GM04503 (cell line): ENCODE data around the gene STARD9.
A peak's percentile ranks its signal among the peaks of the same experiment; 100 is the strongest.
"Not testable (repeated sequence)": the region's sequence is repeated elsewhere in the genome, so short reads cannot be mapped to it uniquely, and the experiment has no call there.

Experiments
- DNase-seq: peaks from one replicate; pipeline ENCODE4 v3.0.0-alpha.2; 2012; ENCODE audit warnings: low read depth

Gene STARD9

DNA sequence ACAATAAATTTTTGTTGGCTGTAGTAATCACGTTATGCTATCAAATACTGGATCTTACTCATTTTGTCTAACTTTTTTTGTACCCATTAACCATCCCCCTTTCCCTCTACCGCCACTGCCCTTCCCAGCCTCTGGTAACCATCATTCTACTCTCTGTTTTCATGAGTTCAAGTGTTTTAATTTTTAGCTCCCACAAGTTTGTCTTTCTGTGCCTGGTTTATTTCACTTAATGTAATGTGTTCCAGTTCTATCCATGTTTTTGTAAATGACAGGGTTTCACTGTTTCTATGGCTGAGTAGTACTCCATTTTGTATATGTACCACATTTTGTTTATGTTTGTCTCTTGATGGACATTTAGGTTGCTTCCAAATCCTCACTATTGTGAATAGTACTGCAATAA, 52.1 kb downstream of the STARD9 start:
- no peak for DNase-seq

DNA sequence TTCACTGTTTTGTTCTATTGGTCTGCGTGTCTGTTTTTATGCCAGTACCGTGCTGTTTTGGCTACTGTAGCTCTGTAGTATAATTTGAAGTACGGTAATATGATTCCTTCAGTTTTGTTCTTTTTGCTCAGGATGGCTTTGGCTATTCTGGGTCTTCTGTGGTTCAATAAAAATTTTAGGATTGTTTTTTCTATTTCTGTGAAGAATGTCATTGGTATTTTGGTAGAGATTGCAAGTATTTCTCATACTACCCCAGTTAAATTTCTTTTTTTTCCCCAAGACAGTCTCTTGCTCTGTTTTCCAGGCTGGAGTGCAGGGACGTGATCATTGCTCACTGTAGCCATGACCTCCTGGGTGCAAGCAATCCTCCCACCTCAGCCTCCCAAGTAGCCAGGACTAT, 53.4 kb downstream of the STARD9 start:
- no peak for DNase-seq

DNA sequence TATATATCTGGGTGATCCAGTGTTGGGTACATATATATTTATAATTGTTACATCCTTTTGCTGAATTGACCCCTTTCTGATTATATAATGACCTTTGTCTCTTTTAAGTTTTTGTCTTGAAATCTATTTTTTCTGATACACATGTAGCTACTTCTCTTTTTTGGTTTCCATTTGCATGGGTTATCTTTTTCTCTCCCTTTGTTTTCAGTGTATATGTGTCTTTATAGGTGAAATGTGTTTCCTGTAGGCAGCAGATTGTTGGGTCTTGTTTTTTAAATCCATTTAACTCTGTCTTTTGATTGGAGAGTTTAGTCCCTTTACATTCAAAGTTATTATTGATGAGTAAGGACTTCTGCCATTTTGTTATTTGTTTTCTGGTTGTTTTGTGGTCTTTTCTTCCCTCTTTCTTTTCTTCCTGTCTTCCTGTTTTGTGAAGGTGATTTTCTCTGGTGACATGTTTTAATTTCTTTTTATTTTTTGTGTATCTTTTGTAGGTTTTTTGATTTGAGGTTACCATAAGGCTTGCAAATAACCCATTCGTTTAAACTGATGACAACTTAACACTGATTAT, 56.8 kb downstream of the STARD9 start:
- no peak for DNase-seq

DNA sequence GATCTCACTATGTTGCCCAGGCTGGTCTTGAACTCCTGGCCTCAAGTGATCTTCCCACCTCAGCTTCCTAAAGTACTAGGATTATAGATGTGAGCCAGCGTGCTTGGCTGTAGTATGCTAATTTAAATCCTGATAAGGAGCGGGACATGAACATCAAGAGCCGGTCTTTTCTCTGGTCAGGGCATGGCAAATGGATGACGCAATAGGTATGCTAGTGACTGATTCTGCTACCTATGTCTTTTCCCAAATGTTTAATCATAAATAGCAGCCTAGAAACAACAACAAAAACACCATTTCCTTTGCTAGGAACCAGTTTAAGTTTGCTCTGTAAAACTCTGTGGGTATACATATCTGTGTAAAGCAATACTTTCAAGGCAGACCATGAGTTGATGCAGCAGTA, 64.7 kb downstream of the STARD9 start:
- no peak for DNase-seq

DNA sequence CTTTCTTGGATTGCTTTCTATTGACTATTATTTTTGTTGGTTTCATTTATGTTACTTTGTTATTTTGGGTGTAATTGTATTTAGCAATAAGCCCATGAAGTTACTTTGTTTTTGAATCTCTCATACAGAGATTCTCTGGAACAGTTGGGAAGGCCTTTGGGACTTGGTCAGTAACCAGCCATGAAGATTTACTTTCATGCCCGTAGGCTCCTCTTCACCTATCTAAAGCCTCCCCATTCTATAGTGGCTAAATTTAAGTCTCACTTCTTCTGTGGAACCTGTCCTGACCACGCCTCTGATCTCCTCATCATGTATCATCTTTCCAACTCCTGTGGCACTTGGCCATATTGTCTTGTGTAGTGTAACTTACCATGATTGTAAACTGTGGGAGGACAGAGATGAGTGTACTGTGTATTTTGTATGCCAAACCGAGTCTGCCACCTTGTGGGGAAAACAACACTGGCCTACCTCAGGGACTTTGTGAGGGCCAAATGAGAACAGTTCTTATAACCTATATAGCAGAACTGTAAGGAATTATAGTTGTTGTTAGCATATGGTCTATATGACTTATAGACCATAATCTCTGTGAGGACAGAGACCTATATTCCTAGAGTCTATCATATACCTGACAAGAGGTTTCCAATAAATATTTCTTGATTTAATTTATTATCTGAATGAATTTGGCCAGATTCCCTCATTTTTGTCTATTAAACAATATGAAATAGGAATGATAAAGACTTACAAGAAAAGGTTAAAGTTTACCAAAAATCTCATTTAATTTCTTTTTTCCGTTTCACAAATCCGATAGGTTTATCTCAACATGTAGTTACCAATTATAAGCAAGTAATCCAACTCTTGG, 75.0 kb downstream of the STARD9 start:
- peak; percentile 57 for DNase-seq

DNA sequence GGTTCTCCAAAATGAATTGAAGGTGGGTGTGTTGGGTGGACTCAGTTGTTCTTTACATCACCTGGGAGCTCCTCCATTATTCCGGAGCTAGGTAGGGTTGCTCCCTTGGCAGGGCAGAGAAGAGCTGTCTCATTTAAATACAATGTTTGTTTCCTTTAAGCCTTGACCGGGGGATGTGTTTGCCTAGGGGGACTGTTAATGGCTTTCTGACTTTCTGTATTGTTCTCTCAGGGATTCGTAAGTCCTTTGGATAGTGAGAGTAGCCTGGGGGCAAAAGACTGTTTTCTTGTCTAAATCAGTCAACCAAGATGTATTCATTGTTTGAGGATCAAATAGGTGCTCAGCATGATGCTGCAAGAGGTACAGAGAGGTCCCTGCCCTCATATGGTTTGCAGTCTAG, 90.4 kb downstream of the STARD9 start:
- DNase-seq = no peak

DNA sequence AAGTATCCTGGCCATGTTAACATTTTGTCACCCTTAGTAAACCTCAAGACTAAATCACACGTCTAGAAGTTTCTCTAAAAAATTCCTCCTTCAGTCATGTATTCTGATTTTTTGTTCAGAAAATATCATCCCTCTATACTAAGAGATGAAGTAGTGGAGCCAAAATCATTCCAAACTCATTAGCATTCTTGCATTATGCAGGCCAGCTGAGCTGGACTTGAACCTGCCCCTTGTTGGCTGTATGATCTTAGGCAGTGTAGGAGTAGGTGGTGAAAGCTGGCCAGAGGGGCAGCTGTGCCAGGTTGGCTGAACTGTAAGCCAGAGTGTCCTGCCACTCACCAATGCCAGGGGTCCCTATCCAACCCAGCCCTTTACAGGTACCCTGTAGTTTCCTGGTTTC, 92.4 kb downstream of the STARD9 start:
- DNase-seq = no peak

DNA sequence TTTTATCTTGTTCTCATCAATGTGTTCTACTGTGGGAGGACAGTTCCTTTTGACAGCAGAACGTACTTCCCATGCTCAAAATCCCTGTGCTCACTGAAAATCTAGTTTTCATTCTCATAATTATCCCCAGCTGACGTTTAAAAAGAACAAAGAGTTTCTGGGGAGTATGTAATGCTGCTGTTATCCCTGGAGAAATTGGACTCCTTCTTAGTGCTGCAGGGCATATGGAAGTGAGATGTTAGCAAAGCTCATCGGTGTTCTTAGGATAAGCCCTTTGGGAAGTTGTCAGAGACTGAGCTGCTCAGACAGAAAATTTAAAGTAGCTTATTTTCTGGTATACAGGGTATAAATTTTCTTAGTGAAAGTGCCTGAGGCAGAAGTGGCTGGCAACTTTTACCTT, 95.0 kb downstream of the STARD9 start:
- DNase-seq = no peak

DNA sequence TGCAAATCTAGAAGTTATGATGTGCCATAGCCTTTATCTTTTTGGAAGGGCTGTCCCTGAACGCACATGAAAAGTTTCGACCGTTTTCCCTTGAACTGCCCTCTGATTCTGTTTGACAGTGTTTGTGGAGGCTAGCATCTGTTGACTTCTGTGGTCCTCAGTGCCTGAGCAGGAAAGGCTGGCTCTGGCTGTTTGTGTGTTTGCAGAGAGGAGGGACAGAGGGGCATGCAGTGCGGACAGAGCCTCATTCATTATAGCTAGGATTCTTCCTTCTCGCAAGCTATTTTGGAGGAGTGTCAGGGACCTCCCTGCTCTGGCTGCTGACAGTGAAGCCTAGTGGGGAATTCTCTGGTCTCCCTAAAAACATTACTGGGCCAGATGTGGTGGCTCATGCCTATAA, 97.0 kb downstream of the STARD9 start:
- no peak for DNase-seq

DNA sequence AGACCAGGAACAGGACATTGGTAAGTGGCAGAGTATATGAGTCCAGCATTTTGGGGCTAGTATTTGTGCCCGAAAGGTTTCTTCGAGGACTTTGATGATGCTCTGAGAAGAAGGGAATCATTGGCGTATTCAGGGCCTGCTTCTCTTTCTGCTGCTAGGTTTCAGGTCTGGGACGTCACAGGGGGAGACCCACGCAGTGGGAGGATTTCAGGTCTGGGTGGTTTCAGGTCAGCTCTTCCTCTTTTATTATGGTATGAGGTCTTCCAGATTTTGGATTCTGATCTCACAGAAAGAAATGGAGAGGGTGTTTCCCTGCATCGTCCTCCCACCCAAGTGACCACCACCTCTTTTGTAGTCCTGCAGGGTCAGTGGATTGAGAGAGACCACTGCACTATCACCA, 99.1 kb downstream of the STARD9 start:
- DNase-seq = no peak

DNA sequence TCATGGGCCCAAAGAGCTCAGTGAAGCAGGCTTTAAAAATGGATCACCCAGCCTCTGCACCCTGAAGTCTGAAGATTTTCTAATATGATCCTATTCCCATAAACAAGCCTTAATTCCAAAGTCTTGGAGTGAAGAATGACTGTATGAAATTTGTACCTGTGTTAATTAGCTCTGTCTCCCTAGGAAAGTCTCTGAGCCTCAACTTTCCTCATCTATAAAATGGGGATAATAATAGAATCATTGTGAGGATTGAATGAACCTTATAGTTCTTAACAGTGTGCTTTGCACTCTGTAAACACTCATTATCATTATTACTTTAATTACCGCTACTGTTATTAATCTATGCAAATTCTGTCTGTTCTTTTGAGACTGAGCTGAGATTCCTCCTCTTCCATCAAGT, 99.6 kb downstream of the STARD9 start:
- DNase-seq = no peak

DNA sequence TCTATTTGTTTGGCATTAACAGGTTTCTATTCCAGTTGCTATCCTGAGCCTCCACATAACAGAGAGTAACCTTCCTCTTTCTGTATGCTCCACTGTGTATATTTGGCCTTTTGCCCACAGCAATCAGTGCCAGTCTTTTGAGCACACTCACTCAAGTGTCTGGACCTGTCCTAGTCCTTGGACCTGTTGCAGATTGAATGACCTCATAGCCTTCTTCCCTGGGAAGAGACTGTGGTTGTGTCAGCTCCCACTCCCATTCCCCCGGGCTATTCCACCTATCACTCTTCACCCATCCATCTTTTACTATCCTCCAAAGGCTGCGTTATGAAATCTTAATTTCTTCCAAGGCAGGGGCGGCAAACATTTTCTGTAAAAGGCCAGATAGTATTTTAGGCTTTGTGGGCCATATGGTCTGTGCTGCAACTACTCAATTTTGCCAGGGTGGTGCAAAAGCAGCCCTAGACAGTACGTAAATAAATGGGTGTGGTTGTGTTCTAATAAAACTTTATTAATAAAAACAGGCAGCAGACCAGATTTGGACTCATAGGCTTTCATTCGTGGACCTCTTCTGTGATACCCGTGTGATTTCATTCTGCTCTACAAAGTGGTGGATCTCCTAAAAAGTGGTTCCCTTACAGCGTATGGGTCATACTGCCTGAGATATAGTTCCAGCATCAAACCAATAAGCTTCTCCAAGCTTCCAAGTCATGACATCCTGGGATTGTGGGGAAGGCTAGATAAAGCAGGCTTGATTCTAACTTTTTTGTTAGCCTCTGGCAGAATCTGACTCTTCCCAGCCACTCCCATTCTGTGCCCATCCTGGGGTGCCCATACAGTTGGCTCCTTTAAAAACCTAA, 104.1 kb downstream of the STARD9 start:
- no peak for DNase-seq

DNA sequence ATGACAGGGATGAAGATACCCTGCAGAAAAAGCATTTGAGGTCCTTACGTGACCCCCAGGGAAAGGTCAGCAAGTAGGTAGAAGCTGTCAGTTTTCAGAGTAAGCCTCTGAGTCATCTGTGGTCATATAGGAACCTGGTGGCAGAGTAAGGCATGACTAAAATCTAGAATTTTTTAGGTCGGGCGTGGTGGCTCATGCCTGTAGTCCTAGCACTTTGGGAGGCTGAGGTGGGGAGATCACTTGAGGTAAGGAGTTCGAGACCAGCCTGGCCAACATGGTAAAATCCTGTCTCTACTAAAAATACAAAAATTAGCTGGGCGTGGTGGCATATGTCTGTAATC, 104.7 kb downstream of the STARD9 start:
- not testable (repeated sequence) for DNase-seq

DNA sequence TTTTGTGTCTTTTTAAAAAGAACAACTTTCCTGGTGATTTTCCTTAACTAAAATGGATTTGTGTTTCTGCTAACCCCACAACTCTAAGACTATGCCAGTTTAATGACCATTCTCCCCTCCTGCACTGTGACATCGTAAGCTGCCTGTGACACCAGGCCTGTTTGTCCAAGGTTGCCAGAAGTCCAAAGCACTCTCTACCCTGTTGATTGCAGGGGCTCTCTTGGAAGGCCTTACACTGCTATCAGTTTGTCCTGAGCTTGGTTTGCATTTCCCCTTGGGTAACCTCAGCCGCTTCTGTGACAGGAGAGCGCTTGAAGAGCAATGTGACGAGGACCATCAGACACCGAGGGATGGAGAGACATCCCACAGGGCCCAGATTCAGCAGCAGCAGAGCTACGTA, 105.7 kb downstream of the STARD9 start:
- DNase-seq = no peak

DNA sequence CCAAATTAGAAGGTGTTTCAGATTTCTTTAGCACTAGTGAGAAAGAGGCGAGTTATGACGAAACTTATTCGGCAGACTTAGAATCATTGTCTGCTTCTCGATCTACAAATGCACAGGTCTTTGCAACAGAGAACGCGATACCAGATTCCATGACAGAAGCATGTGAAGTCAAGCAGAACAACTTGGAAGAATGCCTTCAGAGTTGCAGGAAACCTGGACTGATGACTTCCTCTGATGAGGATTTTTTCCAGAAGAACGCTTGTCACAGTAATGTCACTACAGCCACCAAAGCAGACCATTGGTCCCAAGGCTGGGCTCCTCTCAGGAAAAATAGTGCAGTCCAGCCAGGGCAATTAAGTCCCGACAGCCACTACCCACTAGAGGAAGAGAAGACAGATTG, 110.9 kb downstream of the STARD9 start:
- DNase-seq = no peak

DNA sequence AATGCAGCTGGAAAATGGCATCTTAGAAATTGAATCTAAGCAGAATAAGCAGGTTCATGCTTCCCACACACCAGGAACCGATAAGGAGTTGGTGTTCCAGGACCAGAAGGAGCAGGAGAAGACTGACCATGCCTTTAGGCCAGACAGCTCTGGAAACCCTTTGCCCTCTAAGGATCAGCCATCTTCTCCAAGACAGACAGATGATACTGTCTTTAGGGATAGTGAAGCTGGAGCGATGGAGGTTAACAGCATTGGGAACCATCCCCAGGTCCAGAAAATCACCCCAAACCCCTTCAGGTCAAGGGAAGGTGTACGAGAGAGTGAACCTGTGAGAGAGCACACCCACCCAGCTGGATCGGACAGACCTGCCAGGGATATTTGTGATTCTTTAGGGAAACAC, 112.3 kb downstream of the STARD9 start:
- DNase-seq = no peak

DNA sequence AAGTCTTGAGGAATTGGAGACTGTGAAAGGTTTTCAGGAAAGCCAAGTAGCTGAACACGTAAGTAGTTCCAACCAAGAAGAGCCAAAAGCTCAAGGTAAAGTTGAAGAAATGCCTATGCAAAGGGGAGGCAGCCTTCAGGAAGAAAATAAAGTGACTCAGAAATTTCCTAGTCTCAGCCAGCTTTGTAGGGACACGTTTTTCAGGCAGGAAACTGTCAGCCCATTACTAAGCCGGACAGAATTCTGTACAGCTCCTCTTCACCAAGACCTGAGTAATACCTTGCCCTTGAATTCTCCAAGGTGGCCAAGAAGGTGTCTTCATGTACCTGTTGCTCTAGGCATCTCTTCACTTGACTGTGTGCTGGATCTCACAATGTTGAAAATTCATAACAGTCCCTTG, 112.9 kb downstream of the STARD9 start:
- DNase-seq = no peak

DNA sequence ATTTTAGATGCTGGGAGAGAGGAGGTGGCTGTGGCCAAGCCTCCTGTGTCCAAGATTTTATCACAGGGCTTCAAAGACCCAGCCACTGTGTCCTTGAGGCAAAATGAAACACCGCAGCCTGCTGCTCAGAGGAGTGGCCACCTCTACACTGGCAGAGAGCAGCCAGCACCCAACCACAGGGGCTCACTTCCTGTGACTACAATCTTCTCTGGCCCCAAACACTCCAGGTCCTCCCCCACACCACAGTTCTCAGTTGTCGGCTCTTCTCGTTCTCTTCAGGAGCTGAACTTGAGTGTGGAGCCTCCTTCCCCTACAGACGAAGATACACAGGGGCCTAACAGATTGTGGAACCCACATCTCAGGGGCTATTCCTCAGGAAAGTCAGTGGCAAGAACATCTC, 115.9 kb downstream of the STARD9 start:
- DNase-seq = no peak

DNA sequence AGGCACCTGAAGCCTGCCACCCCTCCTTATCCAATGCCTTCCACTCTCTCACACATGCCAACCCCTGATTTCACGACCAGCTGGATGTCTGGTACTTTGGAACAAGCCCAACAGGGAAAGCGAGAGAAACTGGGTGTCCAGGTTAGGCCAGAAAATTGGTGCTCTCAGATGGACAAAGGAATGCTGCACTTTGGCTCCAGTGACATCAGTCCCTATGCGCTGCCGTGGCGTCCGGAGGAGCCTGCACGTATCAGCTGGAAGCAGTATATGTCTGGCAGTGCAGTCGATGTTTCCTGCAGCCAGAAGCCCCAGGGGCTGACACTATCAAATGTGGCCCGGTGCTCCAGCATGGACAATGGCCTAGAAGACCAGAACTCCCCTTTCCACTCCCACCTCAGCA, 116.4 kb downstream of the STARD9 start:
- no peak for DNase-seq

DNA sequence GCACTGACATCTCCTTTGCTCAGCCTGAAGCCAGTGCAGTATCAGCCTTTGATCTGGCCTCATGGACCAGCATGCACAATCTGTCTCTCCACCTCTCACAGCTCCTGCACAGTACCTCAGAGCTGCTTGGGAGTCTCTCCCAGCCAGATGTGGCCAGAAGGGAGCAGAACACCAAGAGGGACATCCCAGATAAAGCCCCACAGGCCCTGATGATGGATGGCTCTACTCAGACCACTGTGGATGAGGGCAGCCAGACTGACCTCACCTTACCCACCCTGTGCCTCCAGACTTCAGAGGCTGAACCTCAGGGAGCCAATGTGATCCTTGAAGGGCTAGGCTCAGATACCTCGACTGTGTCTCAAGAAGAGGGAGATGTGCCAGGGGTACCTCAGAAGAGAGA, 117.1 kb downstream of the STARD9 start:
- DNase-seq = no peak

DNA sequence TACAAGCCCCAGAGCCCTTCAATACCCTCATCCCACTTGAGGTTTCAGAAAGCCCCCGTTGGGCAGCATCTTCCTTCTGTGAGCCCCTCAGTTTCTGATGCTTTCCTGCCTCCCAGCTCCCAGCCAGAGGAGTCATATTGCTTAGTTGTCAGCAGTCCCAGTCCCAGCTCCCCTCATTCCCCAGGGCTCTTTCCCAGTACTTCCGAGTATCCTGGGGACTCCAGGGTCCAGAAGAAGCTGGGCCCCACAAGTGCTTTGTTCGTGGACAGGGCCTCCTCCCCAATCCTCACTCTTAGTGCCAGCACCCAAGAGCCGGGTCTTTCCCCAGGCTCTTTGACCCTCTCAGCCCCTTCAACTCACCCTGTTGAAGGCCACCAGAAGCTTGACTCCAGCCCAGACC, 117.6 kb downstream of the STARD9 start:
- no peak for DNase-seq

DNA sequence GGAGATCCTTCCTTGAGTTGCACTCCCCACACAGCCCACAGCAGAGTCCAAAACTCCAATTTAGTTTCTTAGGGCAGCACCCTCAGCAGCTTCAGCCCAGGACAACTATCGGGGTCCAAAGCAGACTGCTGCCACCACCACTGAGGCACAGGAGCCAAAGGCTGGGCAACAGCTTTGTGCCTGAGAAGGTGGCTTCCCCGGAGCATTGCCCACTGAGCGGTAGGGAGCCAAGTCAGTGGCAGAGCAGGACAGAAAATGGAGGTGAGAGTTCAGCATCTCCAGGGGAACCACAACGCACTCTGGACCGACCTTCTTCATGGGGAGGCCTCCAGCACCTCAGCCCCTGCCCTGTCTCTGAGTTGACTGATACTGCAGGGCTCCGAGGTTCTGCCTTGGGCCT, 118.1 kb downstream of the STARD9 start:
- no peak for DNase-seq

DNA sequence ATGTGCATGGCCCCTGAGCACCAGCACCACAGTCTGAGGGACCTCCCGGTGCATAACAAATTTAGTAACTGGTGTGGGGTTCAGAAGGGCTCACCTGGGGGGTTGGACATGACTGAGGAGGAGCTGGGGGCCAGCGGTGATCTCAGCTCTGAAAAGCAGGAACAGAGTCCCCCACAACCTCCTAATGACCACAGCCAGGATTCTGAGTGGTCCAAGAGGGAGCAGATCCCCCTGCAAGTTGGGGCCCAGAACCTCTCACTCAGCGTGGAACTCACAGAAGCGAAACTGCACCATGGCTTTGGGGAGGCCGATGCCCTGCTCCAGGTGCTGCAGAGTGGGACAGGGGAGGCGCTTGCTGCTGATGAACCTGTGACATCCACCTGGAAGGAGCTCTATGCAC, 118.5 kb downstream of the STARD9 start:
- DNase-seq = no peak
